H9 (cell line): Measurements from ENCODE around the gene SLC24A3. TPM values are rescaled to one million over a fixed set of nuclear protein-coding genes. Genes with fewer than 3 reads are reported as not detected.

Experiments
- DNase-seq: peaks from one replicate; pipeline ENCODE4 v3.0.0-alpha.2; 2017
- H2AFZ ChIP-seq: one replicate; pipeline ENCODE4 v1.6.1; 2013; ENCODE audit warnings: mild to moderate bottlenecking, low read length, control low read depth, moderate library complexity
- H2AK5ac ChIP-seq: 2 replicates; pipeline ENCODE4 v1.6.1; 2013; ENCODE audit warnings: low read length, control low read depth, mixed read lengths; ENCODE audit not compliant: insufficient read length
- H2BK120ac ChIP-seq: one replicate; pipeline ENCODE4 v1.6.1; 2013; ENCODE audit warnings: low read depth, mild to moderate bottlenecking, low read length, control low read depth, inconsistent platforms; ENCODE audit not compliant: poor library complexity, severe bottlenecking
- H2BK12ac ChIP-seq: 2 replicates; pipeline ENCODE4 v1.6.1; 2013; ENCODE audit warnings: low read length, control low read depth, mixed read lengths, low read depth; ENCODE audit not compliant: insufficient read length
- H2BK15ac ChIP-seq: 2 replicates; pipeline ENCODE4 v1.6.1; 2013; ENCODE audit warnings: low read depth, low read length, control low read depth
- H2BK20ac ChIP-seq: one replicate; pipeline ENCODE4 v1.6.1; 2013; ENCODE audit warnings: low read depth, mild to moderate bottlenecking, low read length, control low read depth, inconsistent platforms; ENCODE audit not compliant: poor library complexity, severe bottlenecking
- H2BK5ac ChIP-seq: 2 replicates; pipeline ENCODE4 v1.6.1; 2013; ENCODE audit warnings: low read length, control low read depth, mixed read lengths; ENCODE audit not compliant: insufficient read length
- H3K14ac ChIP-seq: 2 replicates; pipeline ENCODE4 v1.6.1; 2013; ENCODE audit warnings: low read length, control low read depth; ENCODE audit not compliant: insufficient read depth
- H3K18ac ChIP-seq: 2 replicates; pipeline ENCODE4 v1.6.1; 2013; ENCODE audit warnings: low read depth, mild to moderate bottlenecking, mixed read lengths, low read length, control low read depth; ENCODE audit not compliant: insufficient read length
- H3K23ac ChIP-seq: 2 replicates; pipeline ENCODE4 v1.6.1; 2013; ENCODE audit warnings: low read length, control low read depth, mixed read lengths, low read depth; ENCODE audit not compliant: insufficient read length
- H3K23me2 ChIP-seq: 2 replicates; pipeline ENCODE4 v1.6.1; 2013; ENCODE audit warnings: low read depth, mild to moderate bottlenecking, mixed read lengths, low read length, control low read depth; ENCODE audit not compliant: insufficient read length, poor library complexity, severe bottlenecking
- H3K27ac ChIP-seq: 2 replicates; pipeline ENCODE4 v1.5.1; 2013; ENCODE audit warnings: low read length, control low read depth, mixed read lengths, low read depth; ENCODE audit not compliant: insufficient read length
- H3K27me3 ChIP-seq: 2 replicates; pipeline ENCODE4 v1.6.1; 2013; ENCODE audit warnings: low read length, control low read depth, inconsistent platforms; ENCODE audit not compliant: insufficient read depth
- H3K4ac ChIP-seq: 2 replicates; pipeline ENCODE4 v1.6.1; 2013; ENCODE audit warnings: low read depth, mild to moderate bottlenecking, control low read depth, inconsistent platforms, low read length, moderate library complexity
- H3K4me1 ChIP-seq: 2 replicates; pipeline ENCODE4 v1.6.1; 2013; ENCODE audit warnings: low read length, control low read depth, inconsistent platforms; ENCODE audit not compliant: insufficient read depth
- H3K4me2 ChIP-seq: 2 replicates; pipeline ENCODE4 v1.6.1; 2013; ENCODE audit warnings: low read length, control low read depth, mixed read lengths; ENCODE audit not compliant: insufficient read length, insufficient read depth
- H3K56ac ChIP-seq: 2 replicates; pipeline ENCODE4 v1.6.1; 2013; ENCODE audit warnings: low read depth, mild to moderate bottlenecking, mixed read lengths, low read length, control low read depth; ENCODE audit not compliant: insufficient read length
- H3K79me1 ChIP-seq: 2 replicates; pipeline ENCODE4 v1.6.1; 2013; ENCODE audit warnings: low read depth, mild to moderate bottlenecking, moderate library complexity, low read length, control low read depth, inconsistent platforms; ENCODE audit not compliant: insufficient read depth, poor library complexity, severe bottlenecking
- H3K79me2 ChIP-seq: 2 replicates; pipeline ENCODE4 v1.6.1; 2013; ENCODE audit warnings: low read length, control low read depth, inconsistent platforms; ENCODE audit not compliant: insufficient read depth
- H3K9ac ChIP-seq: 2 replicates; pipeline ENCODE4 v1.6.1; 2013; ENCODE audit warnings: low read length, control low read depth, mixed read lengths; ENCODE audit not compliant: insufficient read length; ENCODE audit errors: extremely low read depth
- H3K9me3 ChIP-seq: one replicate; pipeline ENCODE4 v1.6.1; 2013; ENCODE audit warnings: low read depth, low read length, inconsistent platforms; ENCODE audit not compliant: control insufficient read depth
- H3T11ph ChIP-seq: one replicate; pipeline ENCODE4 v1.6.1; 2013; ENCODE audit warnings: mild to moderate bottlenecking, low read length, control low read depth, inconsistent platforms
- H4K20me1 ChIP-seq: one replicate; pipeline ENCODE4 v1.6.1; 2013; ENCODE audit not compliant: control insufficient read depth, insufficient read length, insufficient read depth
- H4K5ac ChIP-seq: 2 replicates; pipeline ENCODE4 v1.6.1; 2013; ENCODE audit warnings: low read depth, mild to moderate bottlenecking, mixed read lengths, low read length, control low read depth; ENCODE audit not compliant: insufficient read length
- H4K8ac ChIP-seq: replicated peaks from 2 replicates; pipeline ENCODE4 v1.6.1; 2013; ENCODE audit warnings: low read length, control low read depth, mixed read lengths, low read depth; ENCODE audit not compliant: insufficient read length
- H4K91ac ChIP-seq: 2 replicates; pipeline ENCODE4 v1.6.1; 2013; ENCODE audit warnings: low read depth, mild to moderate bottlenecking, moderate library complexity, mixed read lengths, low read length, control low read depth; ENCODE audit not compliant: insufficient read length
- H3K27ac Mint-ChIP-seq, 3 experiments: 2 replicates in 2 of 3; 3 replicates in 1 of 3; pipeline ENCODE4 v1.8.0; 2020 to 2021; ENCODE audit warnings: mixed read lengths in 3 of 3, mild to moderate bottlenecking in 1 of 3, moderate library complexity in 1 of 3
- H3K27me3 Mint-ChIP-seq: 2 replicates; pipeline ENCODE4 v1.8.0; 2021; ENCODE audit warnings: low read depth, mild to moderate bottlenecking, moderate library complexity, mixed read lengths
- H3K36me3 Mint-ChIP-seq, 3 experiments: 2 replicates in 2 of 3; 3 replicates in 1 of 3; pipeline ENCODE4 v1.8.0; 2020 to 2021; ENCODE audit warnings: low read depth in 3 of 3, mixed read lengths in 3 of 3; ENCODE audit not compliant: insufficient read depth in 1 of 3
- H3K4me1 Mint-ChIP-seq, 2 experiments: 2 replicates each; pipeline ENCODE4 v1.8.0; 2020; ENCODE audit warnings: mixed read lengths in 2 of 2
- H3K4me3 Mint-ChIP-seq, 2 experiments: 2 replicates in 1 of 2; 3 replicates in 1 of 2; pipeline ENCODE4 v1.8.0; 2020 to 2021; ENCODE audit warnings: mild to moderate bottlenecking in 2 of 2, mixed read lengths in 2 of 2, moderate library complexity in 1 of 2
- H3K9me3 Mint-ChIP-seq, 2 experiments: 2 replicates in 1 of 2; 3 replicates in 1 of 2; pipeline ENCODE4 v1.8.0; 2020; ENCODE audit warnings: mild to moderate bottlenecking in 2 of 2, mixed read lengths in 2 of 2, moderate library complexity in 1 of 2
- CTCF ChIP-seq: fragments of 200-600 bp; sonication (generic); conservative IDR thresholded peaks from 3 replicates; pipeline ENCODE4 v1.8.0; 2021; ENCODE audit warnings: antibody characterized with exemption, mild to moderate bottlenecking
- WGBS: extraction: QIAGEN DNeasy Blood & Tissue Kit; methylation state at CpG from one replicate; pipeline ENCODE4 v1.1.7; 2013; ENCODE audit warnings: missing lambda C conversion rate, low lambda C conversion rate, mixed read lengths; ENCODE audit not compliant: insufficient read length; ENCODE audit errors: extremely low coverage; 5-methylcytosine and 5-hydroxymethylcytosine counted together
- total RNA-seq: library from RNA; stranded (reverse); gene quantifications from 2 replicates; pipeline ENCODE4 v1.2.1, GENCODE V29; 2021

SLC24A3 gene
- total RNA-seq, 1 experiment from 2014 or later = 0.83 TPM

GRCh38 chr20:19691125-19691524 lies 478.7 kb downstream of the SLC24A3 start:
- Mint-ChIP-seq H3K4me3 (no peak overlapping the region), H3K27ac (no peak overlapping the region), H3K27me3 (peaks cover 4% of the 10 kb centered on the region; the same call in 1 of the 2 replicates), H3K36me3 (peaks cover 0 to 5% (median 0%) of the 10 kb centered on the region in 3 experiments; a peak in 2 of 7 replicates), H3K9me3 (peaks cover 0 to 4% of the 10 kb centered on the region in 2 experiments; a peak in 3 of 5 replicates), H3K4me1 (peaks cover 4 to 8% of the 10 kb centered on the region in 2 experiments)
- H2BK120ac ChIP-seq = no peak overlapping the region
- H3K56ac ChIP-seq = no peak overlapping the region
- H3K9me3 ChIP-seq = no peaks in the 10 kb centered on the region
- H3K27me3 ChIP-seq = no peaks in the 10 kb centered on the region
- H2AK5ac ChIP-seq = no peak overlapping the region
- H4K8ac ChIP-seq = no peak overlapping the region
- no peak overlapping the region for H2BK12ac ChIP-seq
- H4K5ac ChIP-seq = no peak overlapping the region
- no peaks in the 10 kb centered on the region for H3K4me1 ChIP-seq
- H4K20me1 ChIP-seq = no peaks in the 10 kb centered on the region
- no peak overlapping the region for H3K4ac ChIP-seq
- no peak overlapping the region for H3K23ac ChIP-seq
- H2BK15ac ChIP-seq = no peak overlapping the region
- no peaks in the 10 kb centered on the region for H3K23me2 ChIP-seq
- no peaks in the 10 kb centered on the region for H3K79me2 ChIP-seq
- H2BK20ac ChIP-seq = no peak overlapping the region
- no peak overlapping the region for H4K91ac ChIP-seq
- TF ChIP-seq CTCF = no peak
- no peak overlapping the region for H3K27ac ChIP-seq
- H3K9ac ChIP-seq = no peak overlapping the region
- H3K18ac ChIP-seq = no peak overlapping the region
- no peak overlapping the region for H2AFZ ChIP-seq
- H3T11ph ChIP-seq = no peak overlapping the region
- no peaks in the 10 kb centered on the region for H3K79me1 ChIP-seq
- H2BK5ac ChIP-seq = no peak overlapping the region
- H3K4me2 ChIP-seq = no peak overlapping the region
- no peak for DNase-seq
- WGBS = no CpG with 5 or more reads among the region's 5 CpGs
- H3K14ac ChIP-seq = no peak overlapping the region
